ENCODE data around the gene SLC34A2.

The SLC34A2 gene

GRCh38 chr4:25725870-25726269 is 70.2 kb downstream of the SLC34A2 start:
- no peaks in the 10 kb centered on the region for H3K4me1 ChIP-seq (ENCODE audit: low read length)
- no peaks in the 10 kb centered on the region for H3F3A ChIP-seq (ENCODE audit: insufficient read depth, low read length)
- no peaks in the 10 kb centered on the region for H3K9me3 ChIP-seq (replicated peaks; ENCODE audit: insufficient read depth, low read length)
- H3K4me2 ChIP-seq (ENCODE audit: low read depth, low read length) = no peak overlapping the region
- no peaks in the 10 kb centered on the region for H3K36me3 ChIP-seq (replicated peaks; ENCODE audit: insufficient read depth, low read length)
- H3K9ac ChIP-seq (ENCODE audit: low read length) = no peak overlapping the region
- H3K27me3 ChIP-seq (replicated peaks; ENCODE audit: insufficient read depth, low read length) = no peaks in the 10 kb centered on the region
- DNase-seq = no peak
- H3K27ac ChIP-seq (ENCODE audit: low read length) = no peak overlapping the region
- no peak overlapping the region for H2AFZ ChIP-seq (ENCODE audit: low read length)
- H4K20me1 ChIP-seq (ENCODE audit: insufficient read depth, low read length) = no peaks in the 10 kb centered on the region
- no peak for TF ChIP-seq EZH2phosphoT487 (IDR thresholded peaks at IDR 0.05; ENCODE audit: low read length)
- TF ChIP-seq, protein P1, sequence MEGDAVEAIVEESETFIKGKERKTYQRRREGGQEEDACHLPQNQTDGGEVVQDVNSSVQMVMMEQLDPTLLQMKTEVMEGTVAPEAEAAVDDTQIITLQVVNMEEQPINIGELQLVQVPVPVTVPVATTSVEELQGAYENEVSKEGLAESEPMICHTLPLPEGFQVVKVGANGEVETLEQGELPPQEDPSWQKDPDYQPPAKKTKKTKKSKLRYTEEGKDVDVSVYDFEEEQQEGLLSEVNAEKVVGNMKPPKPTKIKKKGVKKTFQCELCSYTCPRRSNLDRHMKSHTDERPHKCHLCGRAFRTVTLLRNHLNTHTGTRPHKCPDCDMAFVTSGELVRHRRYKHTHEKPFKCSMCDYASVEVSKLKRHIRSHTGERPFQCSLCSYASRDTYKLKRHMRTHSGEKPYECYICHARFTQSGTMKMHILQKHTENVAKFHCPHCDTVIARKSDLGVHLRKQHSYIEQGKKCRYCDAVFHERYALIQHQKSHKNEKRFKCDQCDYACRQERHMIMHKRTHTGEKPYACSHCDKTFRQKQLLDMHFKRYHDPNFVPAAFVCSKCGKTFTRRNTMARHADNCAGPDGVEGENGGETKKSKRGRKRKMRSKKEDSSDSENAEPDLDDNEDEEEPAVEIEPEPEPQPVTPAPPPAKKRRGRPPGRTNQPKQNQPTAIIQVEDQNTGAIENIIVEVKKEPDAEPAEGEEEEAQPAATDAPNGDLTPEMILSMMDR (IDR thresholded peaks at IDR 0.05; ENCODE audit: low read length) = no peak
- no peak for TF ChIP-seq EZH2 (optimal IDR thresholded peaks at IDR 0.05; ENCODE audit: low read depth, low read length)
- H3K4me3 ChIP-seq (ENCODE audit: low read length) = no peak overlapping the region
- H3K9me2 ChIP-seq (replicated peaks; ENCODE audit: insufficient read depth, low read length) = no peaks in the 10 kb centered on the region
- no peaks in the 10 kb centered on the region for H3K79me2 ChIP-seq (ENCODE audit: low read length)

- DNase-seq = no peak
- H3K79me2 ChIP-seq (ENCODE audit: low read length) = no peaks in the 10 kb centered on the region
Measured at GRCh38 chr4:25727711-25728493, 72.3 kb downstream of the SLC34A2 start.

More at GRCh38 chr4:25727711-25728493, 72.3 kb downstream of the SLC34A2 start:
- Histone ChIP-seq H3K27ac (ENCODE audit: low read length) (no peak overlapping the region), H3K4me2 (ENCODE audit: low read depth, low read length) (no peak overlapping the region), H3K9me2 (replicated peaks; ENCODE audit: insufficient read depth, low read length) (no peaks in the 10 kb centered on the region), H4K20me1 (ENCODE audit: insufficient read depth, low read length) (no peaks in the 10 kb centered on the region), H3F3A (ENCODE audit: insufficient read depth, low read length) (no peaks in the 10 kb centered on the region), H3K4me1 (ENCODE audit: low read length) (no peaks in the 10 kb centered on the region), H3K9ac (ENCODE audit: low read length) (no peak overlapping the region), H3K9me3 (replicated peaks; ENCODE audit: insufficient read depth, low read length) (no peaks in the 10 kb centered on the region), H3K27me3 (replicated peaks; ENCODE audit: insufficient read depth, low read length) (no peaks in the 10 kb centered on the region), H2AFZ (ENCODE audit: low read length) (no peak overlapping the region), H3K4me3 (ENCODE audit: low read length) (no peak overlapping the region), H3K36me3 (replicated peaks; ENCODE audit: insufficient read depth, low read length) (no peaks in the 10 kb centered on the region)
- TF ChIP-seq, protein P1 (IDR thresholded peaks at IDR 0.05; ENCODE audit: low read length) = no peak
- TF ChIP-seq EZH2 (optimal IDR thresholded peaks at IDR 0.05; ENCODE audit: low read depth, low read length) (no peak), EZH2phosphoT487 (IDR thresholded peaks at IDR 0.05; ENCODE audit: low read length) (no peak)

Data from MM.1S (cell line).